ENCODE results near the gene IFI27L1. TPM values are rescaled to one million over a fixed set of nuclear protein-coding genes. Genes with fewer than 3 reads are reported as not detected.

IFI27L1 gene
- polyA plus RNA-seq, 4 donors = 29.2 to 44.5 (median 30.2) TPM

- Histone ChIP-seq H3K36me3 (ENCODE audit: control insufficient read depth in 3 of 3, insufficient read depth in 2 of 3, low read depth in 1 of 3, low read length in 3 of 3) (peaks cover 0 to 30% (median 0%) of the 10 kb centered on the region in 3 donors), H3K4me3 (ENCODE audit: low read depth in 1 of 3, low read length in 3 of 3) (no peak overlapping the region), H3K4me1 (ENCODE audit: control insufficient read depth in 3 of 3, insufficient read depth in 2 of 3, low read depth in 1 of 3, low read length in 2 of 3) (peaks cover 0 to 6% (median 0%) of the 10 kb centered on the region in 3 donors), H3K27ac (ENCODE audit: low read depth in 1 of 3, low read length in 2 of 3) (no peak overlapping the region), H3K27me3 (ENCODE audit: control insufficient read depth in 3 of 3, insufficient read depth in 3 of 3, low read length in 3 of 3) (no peaks in the 10 kb centered on the region), H3K9me3 (ENCODE audit: control insufficient read depth in 2 of 2, insufficient read depth in 1 of 2, low read depth in 1 of 2, low read length in 1 of 2) (no peaks in the 10 kb centered on the region)
- 86 to 87% (median 87%) methylated on average over 4 of the region's 4 CpGs for WGBS, 3 donors
- no peak for DNase-seq
- FAIRE-seq = no peak
These were observed 19.7 kb downstream of the IFI27L1 start for GRCh38 chr14:94100847-94101246.

- Histone ChIP-seq H3K36me3 (ENCODE audit: control insufficient read depth in 3 of 3, insufficient read depth in 2 of 3, low read depth in 1 of 3, low read length in 3 of 3) (peaks cover 0 to 29% (median 0%) of the 10 kb centered on the region in 3 donors), H3K4me3 (ENCODE audit: low read depth in 1 of 3, low read length in 3 of 3) (no peak overlapping the region), H3K27ac (ENCODE audit: low read depth in 1 of 3, low read length in 2 of 3) (no peak overlapping the region), H3K9me3 (ENCODE audit: control insufficient read depth in 2 of 2, insufficient read depth in 1 of 2, low read depth in 1 of 2, low read length in 1 of 2) (no peaks in the 10 kb centered on the region), H3K4me1 (ENCODE audit: control insufficient read depth in 3 of 3, insufficient read depth in 2 of 3, low read depth in 1 of 3, low read length in 2 of 3) (peaks cover 0 to 6% (median 0%) of the 10 kb centered on the region in 3 donors), H3K27me3 (ENCODE audit: control insufficient read depth in 3 of 3, insufficient read depth in 3 of 3, low read length in 3 of 3) (no peaks in the 10 kb centered on the region)
- DNase-seq (no peak), FAIRE-seq (no peak)
- WGBS, 3 donors = 90 to 97% (median 94%) methylated on average over 10 of the region's 10 CpGs
These were observed 20.6 kb downstream of the IFI27L1 start for GRCh38 chr14:94101748-94102147.

- DNase-seq = peak; percentile 36 to 43
- no peak overlapping the region for H3K27ac ChIP-seq (ENCODE audit: low read depth in 1 of 3, low read length in 2 of 3)
These were observed 21.8 kb downstream of the IFI27L1 start for GRCh38 chr14:94102768-94103482.

DNA sequence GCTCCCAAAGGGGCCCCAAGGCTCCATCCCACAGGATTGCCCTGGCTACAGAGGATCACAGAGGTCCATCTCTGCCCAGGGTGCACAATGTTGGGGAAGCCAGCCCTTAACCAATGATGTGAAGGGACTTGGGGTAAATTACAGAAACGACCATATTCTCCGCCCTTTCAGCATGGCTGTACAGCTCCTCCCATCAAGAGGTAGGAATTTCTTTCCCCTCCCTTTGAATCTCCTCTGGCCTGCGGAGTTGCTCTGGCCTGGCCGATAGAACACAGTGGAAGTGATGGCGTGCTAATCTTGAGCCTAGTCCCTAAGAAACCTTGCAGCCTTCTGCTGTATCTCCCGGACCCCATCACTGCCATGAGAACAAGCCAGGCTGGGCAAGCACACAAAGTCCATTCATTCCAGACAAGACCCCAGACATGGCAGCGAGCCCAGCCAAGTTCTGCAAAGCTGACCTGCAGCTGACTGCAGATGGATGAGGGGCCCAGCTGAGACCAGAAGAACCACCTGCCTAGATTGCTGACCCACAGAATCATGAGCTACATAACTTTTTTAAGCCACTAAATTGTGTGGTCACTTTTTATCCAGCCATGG lies 22.5 kb downstream of the IFI27L1 start:
- FAIRE-seq (no peak), DNase-seq (no peak)
- Histone ChIP-seq H3K4me1 (ENCODE audit: control insufficient read depth in 3 of 3, insufficient read depth in 2 of 3, low read depth in 1 of 3, low read length in 2 of 3) (peaks cover 0 to 6% (median 0%) of the 10 kb centered on the region in 3 donors), H3K4me3 (ENCODE audit: low read depth in 1 of 3, low read length in 3 of 3) (no peak overlapping the region), H3K9me3 (ENCODE audit: control insufficient read depth in 2 of 2, insufficient read depth in 1 of 2, low read depth in 1 of 2, low read length in 1 of 2) (no peaks in the 10 kb centered on the region), H3K27me3 (ENCODE audit: control insufficient read depth in 3 of 3, insufficient read depth in 3 of 3, low read length in 3 of 3) (no peaks in the 10 kb centered on the region), H3K36me3 (ENCODE audit: control insufficient read depth in 3 of 3, insufficient read depth in 2 of 3, low read depth in 1 of 3, low read length in 3 of 3) (peaks cover 0 to 19% (median 0%) of the 10 kb centered on the region in 3 donors), H3K27ac (ENCODE audit: low read depth in 1 of 3, low read length in 2 of 3) (no peak overlapping the region)
- WGBS, 3 donors = 75 to 86% (median 76%) methylated on average over 7 of the region's 7 CpGs

More at GRCh38 chr14:94102768-94103482, 21.8 kb downstream of the IFI27L1 start:
- 67 to 82% (median 82%) methylated on average over 8 of the region's 8 CpGs for WGBS, 3 donors
- FAIRE-seq = no peak
- H3K4me3 ChIP-seq (ENCODE audit: low read depth in 1 of 3, low read length in 3 of 3) = no peak overlapping the region
- no peaks in the 10 kb centered on the region for H3K9me3 ChIP-seq (ENCODE audit: control insufficient read depth in 2 of 2, insufficient read depth in 1 of 2, low read depth in 1 of 2, low read length in 1 of 2)
- H3K4me1 ChIP-seq (ENCODE audit: control insufficient read depth in 3 of 3, insufficient read depth in 2 of 3, low read depth in 1 of 3, low read length in 2 of 3) = peaks cover 0 to 6% (median 0%) of the 10 kb centered on the region in 3 donors
- H3K27me3 ChIP-seq (ENCODE audit: control insufficient read depth in 3 of 3, insufficient read depth in 3 of 3, low read length in 3 of 3) = no peaks in the 10 kb centered on the region
- H3K36me3 ChIP-seq (ENCODE audit: control insufficient read depth in 3 of 3, insufficient read depth in 2 of 3, low read depth in 1 of 3, low read length in 3 of 3) = peaks cover 0 to 19% (median 0%) of the 10 kb centered on the region in 3 donors

DNA sequence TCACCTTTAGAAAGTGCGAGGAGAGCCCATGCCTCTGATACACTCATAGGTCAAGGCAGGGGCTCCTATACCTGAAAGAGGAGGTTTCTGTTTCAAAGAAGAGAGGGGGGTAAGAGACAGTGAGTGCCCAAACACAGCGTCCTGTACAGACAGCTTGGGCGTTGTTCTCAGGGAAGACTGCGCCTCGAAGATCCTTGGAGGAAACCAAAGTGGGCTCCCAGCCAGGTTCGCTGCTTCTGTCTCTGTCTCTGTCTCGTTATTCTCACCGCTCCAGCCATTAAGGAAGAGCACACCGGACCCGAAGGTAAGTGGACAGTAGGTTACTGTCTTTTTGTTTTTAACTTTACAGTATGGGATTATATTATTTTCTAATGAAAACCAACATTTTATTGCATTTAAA lies 23.6 kb downstream of the IFI27L1 start:
- H3K27ac ChIP-seq (ENCODE audit: low read depth in 1 of 3, low read length in 2 of 3) = no peak overlapping the region
- H3K4me3 ChIP-seq (ENCODE audit: low read depth in 1 of 3, low read length in 3 of 3) = no peak overlapping the region
- no peak for FAIRE-seq
- peaks cover 0 to 6% (median 0%) of the 10 kb centered on the region in 3 donors for H3K4me1 ChIP-seq (ENCODE audit: control insufficient read depth in 3 of 3, insufficient read depth in 2 of 3, low read depth in 1 of 3, low read length in 2 of 3)
- no peak for DNase-seq
- H3K9me3 ChIP-seq (ENCODE audit: control insufficient read depth in 2 of 2, insufficient read depth in 1 of 2, low read depth in 1 of 2, low read length in 1 of 2) = no peaks in the 10 kb centered on the region
- WGBS, 3 donors = 85 to 90% (median 86%) methylated on average over 10 of the region's 10 CpGs
- peaks cover 0 to 13% (median 0%) of the 10 kb centered on the region in 3 donors for H3K36me3 ChIP-seq (ENCODE audit: control insufficient read depth in 3 of 3, insufficient read depth in 2 of 3, low read depth in 1 of 3, low read length in 3 of 3)
- no peaks in the 10 kb centered on the region for H3K27me3 ChIP-seq (ENCODE audit: control insufficient read depth in 3 of 3, insufficient read depth in 3 of 3, low read length in 3 of 3)

DNA sequence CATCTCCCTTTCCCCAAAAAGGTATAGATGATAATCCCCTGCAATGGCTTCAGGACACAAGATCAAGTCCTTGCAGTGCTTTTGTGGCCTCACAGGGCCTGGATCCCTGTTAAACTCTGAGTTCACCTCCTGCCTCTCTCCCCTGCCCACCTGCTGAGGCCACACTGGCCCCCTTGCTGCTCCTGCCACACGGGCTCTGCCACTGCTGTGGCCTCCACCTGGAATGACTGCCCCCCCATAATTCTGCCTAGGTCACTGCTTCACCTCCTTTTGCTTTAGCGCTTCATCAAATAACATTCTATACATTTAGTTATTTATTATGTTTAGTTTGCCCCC lies 28.8 kb downstream of the IFI27L1 start:
- DNase-seq (no peak), FAIRE-seq (no peak)
- H3K4me1 ChIP-seq (ENCODE audit: control insufficient read depth in 3 of 3, insufficient read depth in 2 of 3, low read depth in 1 of 3, low read length in 2 of 3) = peaks cover 3 to 12% (median 9%) of the 10 kb centered on the region in 3 donors
- no peaks in the 10 kb centered on the region for H3K36me3 ChIP-seq (ENCODE audit: control insufficient read depth in 3 of 3, insufficient read depth in 2 of 3, low read depth in 1 of 3, low read length in 3 of 3)
- H3K27ac ChIP-seq (ENCODE audit: low read depth in 1 of 3, low read length in 2 of 3) = peak overlapping the region in 1 of 3 donors; percentile 71
- WGBS, 3 donors = 85 to 96% (median 90%) methylated on average over 2 of the region's 2 CpGs
- no peaks in the 10 kb centered on the region for H3K27me3 ChIP-seq (ENCODE audit: control insufficient read depth in 3 of 3, insufficient read depth in 3 of 3, low read length in 3 of 3)
- H3K4me3 ChIP-seq (ENCODE audit: low read depth in 1 of 3, low read length in 3 of 3) = no peak overlapping the region
- no peaks in the 10 kb centered on the region for H3K9me3 ChIP-seq (ENCODE audit: control insufficient read depth in 2 of 2, insufficient read depth in 1 of 2, low read depth in 1 of 2, low read length in 1 of 2)

DNA sequence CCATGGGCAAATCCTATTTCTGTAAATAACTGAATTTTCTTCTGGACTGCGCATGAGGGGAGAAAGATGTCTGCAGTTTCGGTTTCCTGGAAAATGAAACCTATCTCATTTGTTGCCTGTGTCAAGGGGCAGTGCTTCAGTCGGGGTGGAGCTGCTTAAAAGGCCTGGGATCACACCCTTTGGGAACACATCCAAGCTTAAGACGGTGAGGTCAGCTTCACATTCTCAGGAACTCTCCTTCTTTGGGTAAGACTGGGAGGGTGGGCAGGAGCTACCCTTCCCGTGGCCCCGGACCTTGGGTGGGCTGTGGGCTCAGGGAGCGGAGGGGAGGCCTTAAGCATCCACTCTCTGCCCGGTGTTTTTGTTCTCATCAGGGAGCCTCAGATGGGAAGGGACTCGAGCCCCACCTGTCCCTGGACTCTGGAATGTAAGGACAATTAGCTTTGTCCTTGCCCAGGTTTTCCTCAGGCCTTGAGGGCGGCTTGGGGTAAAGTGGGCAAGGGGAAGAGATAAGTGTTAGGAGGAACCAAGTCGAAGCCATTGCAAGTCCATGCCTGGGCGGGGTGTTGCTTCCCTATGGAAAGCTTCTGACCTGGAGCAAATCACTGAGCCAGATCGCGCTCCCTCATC lies 29.6 kb downstream of the IFI27L1 start, which contains the start of gene IFI27:
TSS of gene IFI27 (plus strand) at position 185 of the 630 bp plus-strand sequence.
- Histone ChIP-seq H3K36me3 (ENCODE audit: control insufficient read depth in 3 of 3, insufficient read depth in 2 of 3, low read depth in 1 of 3, low read length in 3 of 3) (no peaks in the 10 kb centered on the region), H3K4me3 (ENCODE audit: low read depth in 1 of 3, low read length in 3 of 3) (peak within 1 kb of the TSS in 2 of 3 donors; percentile 27 to 47), H3K4me1 (ENCODE audit: control insufficient read depth in 3 of 3, insufficient read depth in 2 of 3, low read depth in 1 of 3, low read length in 2 of 3) (peaks cover 3 to 19% (median 10%) of the 10 kb centered on the region in 3 donors), H3K27ac (ENCODE audit: low read depth in 1 of 3, low read length in 2 of 3) (peak within 1 kb of the TSS in 2 of 3 donors; percentile 88 to 94), H3K9me3 (ENCODE audit: control insufficient read depth in 2 of 2, insufficient read depth in 1 of 2, low read depth in 1 of 2, low read length in 1 of 2) (no peaks in the 10 kb centered on the region), H3K27me3 (ENCODE audit: control insufficient read depth in 3 of 3, insufficient read depth in 3 of 3, low read length in 3 of 3) (no peaks in the 10 kb centered on the region)
- 23 to 43% (median 37%) methylated on average over 14 of the region's 14 CpGs for WGBS, 3 donors
- FAIRE-seq = no peak
- peak; percentile 37 to 85 for DNase-seq

DNA sequence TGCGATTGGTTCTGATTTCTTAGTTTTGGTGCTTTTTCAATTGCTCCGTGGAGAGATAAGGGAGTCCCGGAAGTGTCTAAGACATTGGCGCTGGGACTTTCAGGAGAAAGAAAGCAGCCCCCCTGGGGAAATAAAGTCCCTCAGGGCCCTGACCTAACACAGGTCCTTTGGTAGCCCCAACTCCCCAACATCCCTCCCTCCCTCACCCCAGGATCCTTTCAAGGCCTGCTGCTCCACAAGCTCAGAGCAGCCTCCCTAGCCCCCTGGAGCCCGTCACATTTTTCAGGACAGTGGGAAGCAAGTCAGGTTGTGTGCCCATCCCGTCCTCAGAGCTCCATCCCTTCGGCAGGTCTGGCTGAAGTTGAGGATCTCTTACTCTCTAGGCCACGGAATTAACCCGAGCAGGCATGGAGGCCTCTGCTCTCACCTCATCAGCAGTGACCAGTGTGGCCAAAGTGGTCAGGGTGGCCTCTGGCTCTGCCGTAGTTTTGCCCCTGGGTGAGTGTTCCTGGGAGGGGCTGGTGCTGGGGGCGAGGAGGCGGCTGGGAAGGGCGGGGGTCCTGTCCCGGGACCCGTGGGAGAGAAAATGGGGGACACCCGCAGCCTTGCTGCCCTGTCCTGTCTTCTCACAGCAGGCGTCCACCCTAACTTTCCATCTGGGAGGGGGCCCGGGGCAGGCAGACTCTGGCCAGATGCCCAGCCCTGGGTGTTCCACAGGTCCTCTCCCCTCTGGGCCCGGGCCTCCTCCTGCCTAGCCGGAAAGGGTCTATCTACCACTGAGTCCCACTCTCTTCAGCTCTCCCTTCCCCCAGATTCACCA lies 30.4 kb downstream of the IFI27L1 start:
- FAIRE-seq = no peak
- H3K4me3 ChIP-seq (ENCODE audit: low read depth in 1 of 3, low read length in 3 of 3) = peak overlapping the region in 2 of 3 donors; percentile 27 to 47
- no peaks in the 10 kb centered on the region for H3K36me3 ChIP-seq (ENCODE audit: control insufficient read depth in 3 of 3, insufficient read depth in 2 of 3, low read depth in 1 of 3, low read length in 3 of 3)
- no peaks in the 10 kb centered on the region for H3K27me3 ChIP-seq (ENCODE audit: control insufficient read depth in 3 of 3, insufficient read depth in 3 of 3, low read length in 3 of 3)
- H3K27ac ChIP-seq (ENCODE audit: low read depth in 1 of 3, low read length in 2 of 3) = peak overlapping the region in 2 of 3 donors; percentile 46 to 94
- peaks cover 3 to 19% (median 10%) of the 10 kb centered on the region in 3 donors for H3K4me1 ChIP-seq (ENCODE audit: control insufficient read depth in 3 of 3, insufficient read depth in 2 of 3, low read depth in 1 of 3, low read length in 2 of 3)
- 66 to 71% (median 70%) methylated on average over 18 to 20 of the region's 20 CpGs for WGBS, 3 donors
- no peaks in the 10 kb centered on the region for H3K9me3 ChIP-seq (ENCODE audit: control insufficient read depth in 2 of 2, insufficient read depth in 1 of 2, low read depth in 1 of 2, low read length in 1 of 2)
- DNase-seq = no peak
